ENCODE measurements around the gene CATSPER2.
"Not testable (repeated sequence)": the region's sequence is repeated elsewhere in the genome, so short reads cannot be mapped to it uniquely, and the experiment has no call there.

Gene CATSPER2

GRCh38 chr15:43648649-43649429 lies at the start of gene CATSPER2:
Gene CATSPER2, minus strand, starts transcription at chr15:43648844. Its CDS starts 783 bp downstream, at chr15:43648061.
- no peak for DNase-seq (ENCODE audit: extremely low spot score)
- TF ChIP-seq CTCF (IDR thresholded peaks at IDR 0.05; ENCODE audit: control extremely low read depth, extremely low read depth, low read depth, missing control alignments) = no peak
- POLR2A ChIA-PET = no interaction called here

GRCh38 chr15:43693148-43694022 lies 44.7 kb upstream of the CATSPER2 start, which contains the start of gene CKMT1A:
Gene CKMT1A, plus strand, starts transcription at chr15:43693859. Its CDS starts 192 bp downstream, at chr15:43694051.
- CTCF ChIA-PET; POLR2A ChIA-PET; DNase-seq (ENCODE audit: extremely low spot score): not testable (repeated sequence)

More at GRCh38 chr15:43648649-43649429, at the start of gene CATSPER2:
- CTCF ChIA-PET = no interaction called here

- POLR2A ChIA-PET; DNase-seq (ENCODE audit: extremely low spot score); CTCF ChIA-PET: not testable (repeated sequence)
Observed at GRCh38 chr15:43692679-43693078, 44.0 kb upstream of the CATSPER2 start.

GRCh38 chr15:43689604-43690301 lies 41.1 kb upstream of the CATSPER2 start:
- DNase-seq (ENCODE audit: extremely low spot score); CTCF ChIA-PET; POLR2A ChIA-PET: not testable (repeated sequence)

- POLR2A ChIA-PET; DNase-seq (ENCODE audit: extremely low spot score); CTCF ChIA-PET: not testable (repeated sequence)
Observed at GRCh38 chr15:43674175-43674574, 25.5 kb upstream of the CATSPER2 start.

- CTCF ChIA-PET; DNase-seq (ENCODE audit: extremely low spot score); POLR2A ChIA-PET: not testable (repeated sequence)
Observed at GRCh38 chr15:43666177-43666576, 17.5 kb upstream of the CATSPER2 start.

GRCh38 chr15:43663333-43663732 lies 14.7 kb upstream of the CATSPER2 start:
- POLR2A ChIA-PET; CTCF ChIA-PET; DNase-seq (ENCODE audit: extremely low spot score): not testable (repeated sequence)

GRCh38 chr15:43662293-43662692 lies 13.6 kb upstream of the CATSPER2 start:
- POLR2A ChIA-PET; CTCF ChIA-PET; DNase-seq (ENCODE audit: extremely low spot score): not testable (repeated sequence)

- CTCF ChIA-PET; DNase-seq (ENCODE audit: extremely low spot score); POLR2A ChIA-PET: not testable (repeated sequence)
Observed at GRCh38 chr15:43659727-43660126, 11.1 kb upstream of the CATSPER2 start.

- POLR2A ChIA-PET; DNase-seq (ENCODE audit: extremely low spot score); CTCF ChIA-PET: not testable (repeated sequence)
Observed at GRCh38 chr15:43649430-43649926, 834 bp upstream of the CATSPER2 start.

GRCh38 chr15:43638464-43639204 lies 10.0 kb downstream of the CATSPER2 start:
- DNase-seq (ENCODE audit: extremely low spot score); POLR2A ChIA-PET: not testable (repeated sequence)
- CTCF ChIA-PET = interaction anchor here (1.0 kb wide), 1 partner anchor 9 kb away, joined by 3 read pairs; no protein-coding TSS in a partner anchor

GRCh38 chr15:43626937-43627336 lies 21.7 kb downstream of the CATSPER2 start:
- POLR2A ChIA-PET, CTCF ChIA-PET: not testable (repeated sequence)

More at GRCh38 chr15:43626937-43627336, 21.7 kb downstream of the CATSPER2 start:
- DNase-seq (ENCODE audit: extremely low spot score) = not testable (repeated sequence)
